HEK293 (cell line): ENCODE data around the gene CACNA1G.

ENCODE experiments used
- CTCF ChIP-seq: fragments of 450-650 bp; formaldehyde crosslinking; IDR thresholded peaks from 2 replicates; pipeline ENCODE4 v1.5.1; 2016; ENCODE audit warnings: missing biosample characterization, missing genetic modification characterization
- REST ChIP-seq: fragments of 450-650 bp; formaldehyde crosslinking; IDR thresholded peaks from 2 replicates; pipeline ENCODE4 v1.5.1; 2016; ENCODE audit warnings: missing biosample characterization, missing genetic modification characterization
- YY1 ChIP-seq: fragments of 450-650 bp; formaldehyde crosslinking; IDR thresholded peaks from 2 replicates; pipeline ENCODE4 v1.5.1; 2018; ENCODE audit warnings: missing biosample characterization, missing genetic modification characterization
- ZNF133 ChIP-seq: fragments of 450-650 bp; formaldehyde crosslinking; IDR thresholded peaks from 2 replicates; pipeline ENCODE4 v1.5.1; 2016; ENCODE audit warnings: missing biosample characterization, missing genetic modification characterization
- ZNF140 ChIP-seq: fragments of 450-650 bp; formaldehyde crosslinking; IDR thresholded peaks from 2 replicates; pipeline ENCODE4 v1.5.1; 2016; ENCODE audit warnings: missing biosample characterization, missing genetic modification characterization
- ZNF311 ChIP-seq: fragments of 450-650 bp; formaldehyde crosslinking; IDR thresholded peaks from 2 replicates; pipeline ENCODE4 v1.5.1; 2017; ENCODE audit warnings: missing biosample characterization, missing genetic modification characterization, borderline replicate concordance
- ZNF623 ChIP-seq: fragments of 450-650 bp; formaldehyde crosslinking; IDR thresholded peaks from 2 replicates; pipeline ENCODE4 v1.5.1; 2016; ENCODE audit warnings: missing biosample characterization, missing genetic modification characterization
- ZNF639 ChIP-seq: fragments of 450-650 bp; formaldehyde crosslinking; IDR thresholded peaks from 2 replicates; pipeline ENCODE4 v1.5.1; 2016; ENCODE audit warnings: missing biosample characterization, missing genetic modification characterization
- TF ChIP-seq, protein P1 (sequence below): fragments of 450-650 bp; formaldehyde crosslinking; IDR thresholded peaks from 2 replicates; pipeline ENCODE4 v1.5.1; 2016; ENCODE audit warnings: missing biosample characterization, missing genetic modification characterization, low read depth
- TF ChIP-seq, protein P2 (sequence below): IDR thresholded peaks from 2 replicates; pipeline ENCODE4 v1.6.1; 2011; ENCODE audit warnings: mild to moderate bottlenecking, low read depth, low read length, borderline replicate concordance

DNA sequence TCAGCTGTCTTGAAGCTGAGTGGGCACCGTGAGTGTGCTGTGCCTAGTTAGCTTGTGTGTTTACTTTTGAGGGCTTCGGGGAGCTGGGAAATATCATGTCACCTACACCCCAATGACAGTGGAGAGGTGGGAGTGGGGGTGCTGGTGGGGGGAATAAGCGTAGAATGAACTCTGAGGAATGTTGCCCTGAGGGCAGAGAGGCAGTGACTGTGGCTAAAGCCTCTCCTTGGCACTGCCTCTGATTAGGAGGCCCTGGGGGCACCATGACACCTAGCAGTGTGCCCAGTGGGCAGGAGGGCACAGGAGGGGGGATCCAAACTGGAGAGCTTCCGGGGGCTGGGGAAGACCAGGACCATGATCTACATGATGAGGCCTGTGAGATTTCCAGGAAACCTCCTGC, 24.8 kb downstream of the CACNA1G start:
- TF ChIP-seq CTCF (no peak), ZNF639 (tag by site-specific recombination) (no peak), ZNF133 (tag by site-specific recombination) (no peak), YY1 (tag by site-specific recombination) (no peak), ZNF140 (no peak), REST (tag by site-specific recombination) (no peak), ZNF311 (tag by site-specific recombination) (no peak), ZNF623 (no peak)
- TF ChIP-seq, protein P1, sequence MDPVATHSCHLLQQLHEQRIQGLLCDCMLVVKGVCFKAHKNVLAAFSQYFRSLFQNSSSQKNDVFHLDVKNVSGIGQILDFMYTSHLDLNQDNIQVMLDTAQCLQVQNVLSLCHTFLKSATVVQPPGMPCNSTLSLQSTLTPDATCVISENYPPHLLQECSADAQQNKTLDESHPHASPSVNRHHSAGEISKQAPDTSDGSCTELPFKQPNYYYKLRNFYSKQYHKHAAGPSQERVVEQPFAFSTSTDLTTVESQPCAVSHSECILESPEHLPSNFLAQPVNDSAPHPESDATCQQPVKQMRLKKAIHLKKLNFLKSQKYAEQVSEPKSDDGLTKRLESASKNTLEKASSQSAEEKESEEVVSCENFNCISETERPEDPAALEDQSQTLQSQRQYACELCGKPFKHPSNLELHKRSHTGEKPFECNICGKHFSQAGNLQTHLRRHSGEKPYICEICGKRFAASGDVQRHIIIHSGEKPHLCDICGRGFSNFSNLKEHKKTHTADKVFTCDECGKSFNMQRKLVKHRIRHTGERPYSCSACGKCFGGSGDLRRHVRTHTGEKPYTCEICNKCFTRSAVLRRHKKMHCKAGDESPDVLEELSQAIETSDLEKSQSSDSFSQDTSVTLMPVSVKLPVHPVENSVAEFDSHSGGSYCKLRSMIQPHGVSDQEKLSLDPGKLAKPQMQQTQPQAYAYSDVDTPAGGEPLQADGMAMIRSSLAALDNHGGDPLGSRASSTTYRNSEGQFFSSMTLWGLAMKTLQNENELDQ (tag by site-specific recombination) = no peak
- TF ChIP-seq, protein P2, sequence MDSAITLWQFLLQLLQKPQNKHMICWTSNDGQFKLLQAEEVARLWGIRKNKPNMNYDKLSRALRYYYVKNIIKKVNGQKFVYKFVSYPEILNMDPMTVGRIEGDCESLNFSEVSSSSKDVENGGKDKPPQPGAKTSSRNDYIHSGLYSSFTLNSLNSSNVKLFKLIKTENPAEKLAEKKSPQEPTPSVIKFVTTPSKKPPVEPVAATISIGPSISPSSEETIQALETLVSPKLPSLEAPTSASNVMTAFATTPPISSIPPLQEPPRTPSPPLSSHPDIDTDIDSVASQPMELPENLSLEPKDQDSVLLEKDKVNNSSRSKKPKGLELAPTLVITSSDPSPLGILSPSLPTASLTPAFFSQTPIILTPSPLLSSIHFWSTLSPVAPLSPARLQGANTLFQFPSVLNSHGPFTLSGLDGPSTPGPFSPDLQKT = no peak
